Vagina (tissue), 2 donors: ENCODE data around the gene MSH3.

Experiments used
- CTCF ChIP-seq, 3 experiments: fragments of 450-650 bp in 2 of 3; fragments of 200-600 bp in 1 of 3; sonication (generic) in 1 of 3; IDR thresholded peaks; one replicate each; pipeline ENCODE4 v1.5.1; 2017 to 2019; ENCODE audit warnings: antibody characterized with exemption in 3 of 3, mild to moderate bottlenecking in 2 of 3, moderate library complexity in 2 of 3
- POLR2A ChIP-seq, 2 donors: fragments of 450-650 bp; IDR thresholded peaks; one replicate each; pipeline ENCODE4 v1.6.1; 2017; ENCODE audit warnings: antibody characterized with exemption in 2 of 2, mild to moderate bottlenecking in 2 of 2, moderate library complexity in 2 of 2
- POLR2AphosphoS5 ChIP-seq, 2 donors: sonication (generic); formaldehyde crosslinking; IDR thresholded peaks; one replicate each; pipeline ENCODE4 v1.9.0; 2017; ENCODE audit warnings: antibody characterized with exemption in 2 of 2, mild to moderate bottlenecking in 2 of 2, low read depth in 1 of 2; ENCODE audit not compliant: insufficient read depth in 1 of 2

GRCh38 chr5:80805038-80805437 is 150.6 kb downstream of the MSH3 start:
- TF ChIP-seq POLR2A (IDR thresholded peaks at IDR 0.05) (no peak), CTCF (IDR thresholded peaks at IDR 0.05) (no peak), POLR2AphosphoS5 (IDR thresholded peaks at IDR 0.05; ENCODE audit: insufficient read depth in 1 of 2, low read depth in 1 of 2) (no peak)
